Measurements from ENCODE around the gene VPS8. TPM values are rescaled to one million over a fixed set of nuclear protein-coding genes. Genes with fewer than 3 reads are reported as not detected.

The VPS8 gene
- total and polyA plus RNA-seq, 2 donors (not counting 1 experiment from before 2014, with no cell fraction given), result 24.9 to 99.4 TPM

DNA sequence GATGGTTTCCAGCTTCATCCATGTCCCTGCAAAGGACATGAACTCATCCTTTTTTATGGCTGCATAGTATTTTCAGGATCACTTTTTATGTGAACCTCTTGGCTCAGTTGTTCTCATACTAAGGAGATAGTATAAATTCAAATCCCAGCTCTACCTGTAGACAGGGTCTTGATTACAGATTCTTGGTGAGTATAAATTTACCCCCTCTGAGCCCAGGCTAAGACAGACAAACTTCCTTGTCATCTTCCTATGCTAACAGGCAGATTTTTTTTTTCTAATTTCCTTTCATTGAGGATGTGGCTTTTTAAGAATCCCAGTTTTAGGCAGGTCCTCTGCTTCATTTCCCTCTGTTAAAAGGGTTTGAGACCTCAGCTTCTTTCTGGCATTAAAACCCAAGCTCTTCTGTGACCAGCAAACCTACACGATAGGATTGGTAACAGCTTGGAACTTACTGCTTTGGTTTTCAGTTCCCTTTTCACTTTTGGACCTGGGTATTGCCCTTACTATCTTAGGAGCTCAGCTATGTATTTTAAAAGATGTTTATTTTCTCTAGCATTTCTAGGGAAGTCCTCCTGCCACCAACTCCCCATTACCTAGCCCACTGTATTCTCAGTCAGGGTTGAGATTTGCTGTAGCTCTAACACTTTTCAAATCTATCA is 72.5 kb downstream of the VPS8 start:
- Histone ChIP-seq H3K4me3 (replicated peaks in 1 of 4; ENCODE audit: control extremely low read depth in 1 of 4, insufficient read depth in 1 of 4, low read depth in 3 of 4, low read length in 4 of 4) (no peak overlapping the region), H2AFZ (ENCODE audit: low read length) (no peak overlapping the region), H3K9me3 (ENCODE audit: control insufficient read depth, insufficient read depth, low read depth, low read length) (no peaks in the 10 kb centered on the region), H3K4me1 (ENCODE audit: control insufficient read depth, extremely low read depth, insufficient read depth, low read length) (no peaks in the 10 kb centered on the region), H3K27me3 (ENCODE audit: control insufficient read depth, insufficient read depth, low read length) (no peaks in the 10 kb centered on the region), H3K9ac (ENCODE audit: insufficient read depth, low read length) (no peak overlapping the region), H3K36me3 (ENCODE audit: control insufficient read depth, insufficient read depth, low read length) (no peaks in the 10 kb centered on the region), H4K20me1 (ENCODE audit: control insufficient read depth, extremely low read depth, insufficient read depth, low read length) (no peaks in the 10 kb centered on the region), H3K79me2 (ENCODE audit: control insufficient read depth, insufficient read depth, low read length) (no peaks in the 10 kb centered on the region), H3K27ac (ENCODE audit: insufficient read depth, low read length) (no peak overlapping the region), H3K4me2 (ENCODE audit: extremely low read depth, insufficient read depth, low read length) (no peak overlapping the region)
- DNase-seq (ENCODE audit: low read depth in 2 of 2), result no peak
- TF ChIP-seq EZH2 (IDR thresholded peaks at IDR 0.05; ENCODE audit: low read length, missing control alignments), result no peak
- TF ChIP-seq, protein P1, sequence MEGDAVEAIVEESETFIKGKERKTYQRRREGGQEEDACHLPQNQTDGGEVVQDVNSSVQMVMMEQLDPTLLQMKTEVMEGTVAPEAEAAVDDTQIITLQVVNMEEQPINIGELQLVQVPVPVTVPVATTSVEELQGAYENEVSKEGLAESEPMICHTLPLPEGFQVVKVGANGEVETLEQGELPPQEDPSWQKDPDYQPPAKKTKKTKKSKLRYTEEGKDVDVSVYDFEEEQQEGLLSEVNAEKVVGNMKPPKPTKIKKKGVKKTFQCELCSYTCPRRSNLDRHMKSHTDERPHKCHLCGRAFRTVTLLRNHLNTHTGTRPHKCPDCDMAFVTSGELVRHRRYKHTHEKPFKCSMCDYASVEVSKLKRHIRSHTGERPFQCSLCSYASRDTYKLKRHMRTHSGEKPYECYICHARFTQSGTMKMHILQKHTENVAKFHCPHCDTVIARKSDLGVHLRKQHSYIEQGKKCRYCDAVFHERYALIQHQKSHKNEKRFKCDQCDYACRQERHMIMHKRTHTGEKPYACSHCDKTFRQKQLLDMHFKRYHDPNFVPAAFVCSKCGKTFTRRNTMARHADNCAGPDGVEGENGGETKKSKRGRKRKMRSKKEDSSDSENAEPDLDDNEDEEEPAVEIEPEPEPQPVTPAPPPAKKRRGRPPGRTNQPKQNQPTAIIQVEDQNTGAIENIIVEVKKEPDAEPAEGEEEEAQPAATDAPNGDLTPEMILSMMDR (conservative IDR thresholded peaks at IDR 0.05 in 1 of 2, IDR thresholded peaks at IDR 0.05 in 1 of 2; ENCODE audit: low read depth in 1 of 2, low read length in 2 of 2), result no peak

DNA sequence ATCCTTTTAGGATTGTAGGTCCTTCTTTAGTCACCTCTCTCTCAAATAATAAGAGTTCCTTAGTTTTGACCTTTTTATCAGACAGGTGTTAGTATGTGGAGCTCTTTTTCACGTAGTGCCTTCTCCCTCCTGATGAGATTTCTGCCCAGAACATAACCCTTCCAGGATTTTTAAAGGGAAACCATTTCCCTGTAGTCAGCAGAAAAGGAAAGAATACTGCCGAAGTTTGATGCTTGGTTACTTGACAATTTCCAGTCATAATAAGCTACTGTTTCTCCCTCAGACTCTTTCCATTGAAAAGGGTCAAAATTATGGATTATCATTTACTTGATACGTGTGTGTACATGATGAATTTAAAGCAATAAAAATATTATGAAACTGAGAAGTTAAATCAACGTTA is 73.1 kb downstream of the VPS8 start:
- no peaks in the 10 kb centered on the region for H3K79me2 ChIP-seq (ENCODE audit: control insufficient read depth, insufficient read depth, low read length)

DNA sequence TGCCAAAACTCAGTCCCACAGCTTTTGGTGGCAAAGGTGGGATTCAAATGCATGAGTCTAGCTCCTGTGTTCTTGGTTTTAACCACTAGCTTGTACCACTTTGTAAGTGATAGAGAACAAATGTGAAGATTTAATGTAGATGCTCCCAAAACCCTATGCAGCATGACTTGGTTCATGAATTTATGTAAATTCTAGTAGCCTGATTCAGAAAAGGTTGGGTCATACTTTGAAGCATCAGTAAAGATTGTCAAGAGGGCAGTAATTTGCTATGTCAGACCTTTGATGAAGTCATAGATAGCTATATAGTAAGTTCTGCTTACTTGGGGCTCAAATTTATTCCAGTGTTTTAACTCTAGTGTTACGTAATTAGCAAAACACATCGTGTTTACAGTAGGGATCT is 75.6 kb downstream of the VPS8 start:
- no peak overlapping the region for H3K27ac ChIP-seq (ENCODE audit: insufficient read depth, low read length)
- H3K9ac ChIP-seq (ENCODE audit: insufficient read depth, low read length), result no peak overlapping the region
- H3K4me3 ChIP-seq (replicated peaks in 1 of 4; ENCODE audit: control extremely low read depth in 1 of 4, insufficient read depth in 1 of 4, low read depth in 3 of 4, low read length in 4 of 4), result no peak overlapping the region
- H3K4me1 ChIP-seq (ENCODE audit: control insufficient read depth, extremely low read depth, insufficient read depth, low read length), result no peaks in the 10 kb centered on the region
- DNase-seq (ENCODE audit: low read depth in 2 of 2), result no peak
- TF ChIP-seq, protein P1 (conservative IDR thresholded peaks at IDR 0.05 in 1 of 2, IDR thresholded peaks at IDR 0.05 in 1 of 2; ENCODE audit: low read depth in 1 of 2, low read length in 2 of 2), result no peak
- no peak for TF ChIP-seq EZH2 (IDR thresholded peaks at IDR 0.05; ENCODE audit: low read length, missing control alignments)
- H3K4me2 ChIP-seq (ENCODE audit: extremely low read depth, insufficient read depth, low read length), result no peak overlapping the region
- H3K9me3 ChIP-seq (ENCODE audit: control insufficient read depth, insufficient read depth, low read depth, low read length), result no peaks in the 10 kb centered on the region
- H3K36me3 ChIP-seq (ENCODE audit: control insufficient read depth, insufficient read depth, low read length), result no peaks in the 10 kb centered on the region
- no peaks in the 10 kb centered on the region for H3K79me2 ChIP-seq (ENCODE audit: control insufficient read depth, insufficient read depth, low read length)
- H2AFZ ChIP-seq (ENCODE audit: low read length), result no peak overlapping the region
- no peaks in the 10 kb centered on the region for H4K20me1 ChIP-seq (ENCODE audit: control insufficient read depth, extremely low read depth, insufficient read depth, low read length)
- no peaks in the 10 kb centered on the region for H3K27me3 ChIP-seq (ENCODE audit: control insufficient read depth, insufficient read depth, low read length)

More for the DNA sequence above, 73.1 kb downstream of the VPS8 start:
- H3K4me2 ChIP-seq (ENCODE audit: extremely low read depth, insufficient read depth, low read length), result no peak overlapping the region
- no peak overlapping the region for H3K4me3 ChIP-seq (replicated peaks in 1 of 4; ENCODE audit: control extremely low read depth in 1 of 4, insufficient read depth in 1 of 4, low read depth in 3 of 4, low read length in 4 of 4)
- TF ChIP-seq, protein P1 (conservative IDR thresholded peaks at IDR 0.05 in 1 of 2, IDR thresholded peaks at IDR 0.05 in 1 of 2; ENCODE audit: low read depth in 1 of 2, low read length in 2 of 2), result no peak
- TF ChIP-seq EZH2 (IDR thresholded peaks at IDR 0.05; ENCODE audit: low read length, missing control alignments), result no peak
- H3K9me3 ChIP-seq (ENCODE audit: control insufficient read depth, insufficient read depth, low read depth, low read length), result no peaks in the 10 kb centered on the region
- H3K36me3 ChIP-seq (ENCODE audit: control insufficient read depth, insufficient read depth, low read length), result no peaks in the 10 kb centered on the region
- no peaks in the 10 kb centered on the region for H3K4me1 ChIP-seq (ENCODE audit: control insufficient read depth, extremely low read depth, insufficient read depth, low read length)
- no peak for DNase-seq (ENCODE audit: low read depth in 2 of 2)
- H3K9ac ChIP-seq (ENCODE audit: insufficient read depth, low read length), result no peak overlapping the region
- H2AFZ ChIP-seq (ENCODE audit: low read length), result no peak overlapping the region
- H3K27me3 ChIP-seq (ENCODE audit: control insufficient read depth, insufficient read depth, low read length), result no peaks in the 10 kb centered on the region
- H4K20me1 ChIP-seq (ENCODE audit: control insufficient read depth, extremely low read depth, insufficient read depth, low read length), result no peaks in the 10 kb centered on the region
- no peak overlapping the region for H3K27ac ChIP-seq (ENCODE audit: insufficient read depth, low read length)
